GM18873 (cell line): Measurements from ENCODE around the gene KCNK4.

Source experiments
- ATAC-seq: cut with Tn5 transposase; IDR thresholded peaks from one replicate; pipeline ENCODE4 v1.9.1; 2021; ENCODE audit warnings: mild to moderate bottlenecking, moderate library complexity, moderate number of reproducible peaks; ENCODE audit not compliant: unreplicated experiment, low FRiP score

Gene KCNK4

DNA sequence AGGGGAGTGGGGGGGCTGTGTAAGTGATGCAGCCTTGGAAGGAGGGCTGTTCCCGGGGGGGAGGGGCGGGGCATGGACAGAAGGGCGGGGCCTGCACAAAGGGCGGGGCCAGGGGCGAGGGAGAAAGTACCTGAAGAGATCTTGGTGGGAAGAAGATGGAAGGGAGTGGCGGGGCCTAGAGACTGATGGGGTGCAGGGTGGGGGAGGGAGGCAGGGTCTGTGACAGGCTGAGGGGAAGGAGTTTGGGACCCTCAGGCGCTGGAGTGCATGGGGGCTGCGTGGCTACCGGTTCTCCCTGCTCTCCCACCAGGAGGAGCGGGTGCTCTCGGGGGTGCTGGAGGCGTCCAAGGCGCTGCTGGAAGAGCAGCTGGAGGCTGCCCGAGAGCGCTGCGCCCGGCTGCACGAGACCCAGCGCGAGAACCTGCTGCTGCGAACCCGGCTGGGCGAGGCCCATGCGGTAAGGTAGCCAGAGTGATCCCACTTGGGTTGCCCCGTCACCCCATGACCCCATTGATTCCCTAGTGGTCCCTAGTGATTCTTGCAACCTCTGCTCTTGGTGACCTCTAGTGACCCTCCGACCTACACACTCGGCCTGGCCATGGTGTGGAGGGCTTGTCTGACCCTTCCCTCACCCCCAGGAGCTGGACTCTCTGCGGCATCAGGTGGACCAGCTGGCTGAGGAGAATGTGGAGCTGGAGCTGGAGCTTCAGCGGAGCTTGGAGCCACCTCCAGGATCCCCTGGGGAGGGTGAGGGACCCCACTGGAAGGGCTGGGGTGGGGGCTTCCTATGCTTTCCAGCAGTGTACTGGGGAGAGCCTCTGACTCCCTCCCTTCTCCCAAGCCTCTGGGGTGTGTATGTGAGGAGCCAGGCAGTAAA lies 52.0 kb downstream of the KCNK4 start:
- no peak for ATAC-seq

DNA sequence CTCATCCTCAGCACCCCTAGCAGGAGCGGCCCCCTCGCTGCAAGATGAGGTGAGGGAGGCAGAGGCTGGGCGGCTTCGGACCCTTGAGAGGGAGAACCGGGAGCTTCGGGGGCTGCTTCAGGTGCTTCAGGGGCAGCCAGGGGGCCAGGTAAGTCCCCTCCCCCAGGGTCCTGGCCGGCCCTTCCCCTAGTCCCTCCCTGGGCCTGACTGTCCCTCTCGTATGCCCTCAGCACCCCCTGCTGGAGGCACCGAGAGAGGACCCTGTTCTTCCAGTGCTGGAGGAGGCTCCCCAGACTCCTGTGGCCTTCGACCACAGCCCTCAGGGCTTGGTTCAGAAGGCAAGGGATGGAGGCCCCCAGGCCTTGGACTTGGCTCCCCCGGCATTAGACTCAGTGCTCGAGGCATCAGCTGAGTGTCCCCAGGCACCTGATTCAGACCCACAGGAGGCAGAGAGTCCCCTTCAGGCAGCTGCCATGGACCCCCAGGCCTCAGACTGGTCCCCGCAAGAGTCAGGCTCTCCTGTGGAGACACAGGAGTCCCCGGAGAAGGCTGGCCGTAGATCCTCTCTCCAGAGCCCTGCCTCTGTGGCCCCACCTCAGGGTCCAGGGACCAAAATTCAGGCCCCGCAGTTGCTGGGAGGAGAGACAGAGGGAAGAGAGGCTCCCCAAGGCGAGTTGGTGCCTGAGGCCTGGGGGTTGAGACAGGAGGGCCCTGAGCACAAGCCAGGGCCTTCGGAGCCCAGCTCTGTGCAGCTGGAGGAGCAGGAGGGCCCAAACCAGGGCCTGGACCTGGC lies 52.9 kb downstream of the KCNK4 start:
- no peak for ATAC-seq

DNA sequence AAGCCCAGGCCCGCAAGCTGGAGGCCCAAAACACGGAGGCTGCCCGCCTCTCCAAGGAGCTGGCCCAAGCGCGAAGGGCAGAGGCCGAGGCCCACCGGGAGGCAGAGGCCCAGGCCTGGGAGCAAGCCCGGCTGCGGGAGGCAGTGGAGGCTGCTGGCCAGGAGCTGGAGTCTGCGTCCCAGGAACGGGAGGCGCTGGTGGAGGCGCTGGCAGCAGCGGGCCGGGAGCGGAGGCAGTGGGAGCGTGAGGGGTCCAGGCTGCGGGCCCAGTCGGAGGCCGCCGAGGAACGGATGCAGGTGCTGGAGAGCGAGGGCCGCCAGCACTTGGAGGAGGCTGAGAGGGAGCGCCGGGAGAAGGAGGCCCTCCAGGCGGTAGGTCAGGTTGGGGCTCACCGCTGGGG lies 53.7 kb downstream of the KCNK4 start:
- no peak for ATAC-seq

DNA sequence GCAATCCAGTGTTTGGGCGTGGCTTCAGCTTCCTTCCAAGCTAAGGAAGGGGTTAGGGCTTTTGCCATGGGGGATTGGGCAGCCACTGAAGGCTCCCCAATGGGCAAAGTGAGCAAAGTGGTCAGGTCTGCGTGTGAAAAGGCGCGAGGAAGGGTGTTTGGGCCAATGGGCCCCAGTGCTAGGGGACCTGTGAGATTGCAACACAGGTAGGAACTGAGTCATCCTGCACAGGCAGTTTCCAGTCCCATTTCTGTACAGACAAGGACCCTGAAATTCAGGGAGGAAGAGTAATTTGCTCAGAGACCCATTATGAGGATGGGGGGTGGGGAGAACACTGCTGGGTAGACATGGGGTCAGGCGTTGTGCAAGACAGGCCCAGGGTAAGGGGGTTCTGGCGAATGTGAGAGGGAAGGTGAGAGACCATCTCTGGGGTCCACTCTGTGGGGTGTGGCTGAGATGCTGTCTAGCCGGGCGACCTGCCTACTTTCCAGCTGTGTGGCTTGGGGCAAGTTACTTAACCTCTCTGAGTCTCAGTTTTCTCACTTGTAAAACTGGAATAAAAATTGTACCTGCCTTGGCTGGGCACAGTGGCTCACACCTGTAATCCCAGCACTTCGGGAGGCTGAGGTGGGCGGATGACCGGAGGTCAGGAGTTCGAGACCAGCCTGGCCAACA lies 56.2 kb downstream of the KCNK4 start:
- ATAC-seq: no peak

DNA sequence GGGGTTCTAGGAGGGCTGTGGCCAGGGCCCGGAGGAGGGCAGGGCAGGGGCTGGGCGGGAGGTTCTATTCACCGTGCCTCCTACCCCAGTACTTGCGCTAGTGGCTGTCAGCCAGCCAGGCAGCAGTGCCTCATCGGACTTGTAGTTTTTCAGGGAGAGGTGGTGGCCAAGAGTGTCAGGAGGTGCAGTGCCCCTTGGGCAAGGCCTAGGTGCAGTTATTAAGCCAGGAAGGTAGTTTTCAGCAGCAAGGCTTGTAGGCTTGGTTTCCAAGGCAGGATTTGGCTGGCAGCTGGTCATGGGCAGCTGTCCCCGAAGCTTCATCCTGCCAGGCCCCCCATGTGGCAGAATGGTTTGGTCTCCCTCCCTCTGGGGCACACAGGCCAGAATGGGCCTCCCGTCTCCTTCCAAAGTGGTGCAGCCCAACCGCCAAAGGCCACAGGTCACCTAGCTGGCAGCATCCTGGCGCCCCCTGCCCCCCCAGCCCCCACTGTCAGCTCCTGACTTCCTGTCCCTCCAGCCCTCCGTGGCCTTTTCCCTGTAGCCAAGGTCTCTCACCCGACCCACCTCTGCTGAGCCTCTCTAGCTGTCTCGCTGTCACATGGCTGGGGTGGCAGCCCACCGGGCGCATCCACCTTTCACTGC lies 57.4 kb downstream of the KCNK4 start:
- no peak for ATAC-seq

DNA sequence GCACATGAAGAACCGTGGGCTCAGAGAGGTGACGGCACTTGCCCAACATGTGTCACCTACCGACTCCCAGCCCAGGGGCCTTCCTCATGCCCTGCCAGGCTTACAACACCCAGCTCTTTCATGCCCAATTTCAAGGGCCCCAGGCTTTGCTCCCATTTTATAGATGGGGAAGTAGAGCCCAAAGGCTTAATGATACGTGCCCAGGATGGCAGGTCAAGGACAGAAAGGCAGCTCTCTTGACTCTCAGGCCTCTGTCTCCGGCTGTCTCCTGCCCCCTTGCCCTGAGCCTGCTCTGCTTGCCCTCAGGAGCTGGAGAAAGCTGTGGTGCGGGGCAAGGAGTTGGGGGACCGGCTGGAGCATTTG lies 57.9 kb downstream of the KCNK4 start:
- ATAC-seq: no peak

DNA sequence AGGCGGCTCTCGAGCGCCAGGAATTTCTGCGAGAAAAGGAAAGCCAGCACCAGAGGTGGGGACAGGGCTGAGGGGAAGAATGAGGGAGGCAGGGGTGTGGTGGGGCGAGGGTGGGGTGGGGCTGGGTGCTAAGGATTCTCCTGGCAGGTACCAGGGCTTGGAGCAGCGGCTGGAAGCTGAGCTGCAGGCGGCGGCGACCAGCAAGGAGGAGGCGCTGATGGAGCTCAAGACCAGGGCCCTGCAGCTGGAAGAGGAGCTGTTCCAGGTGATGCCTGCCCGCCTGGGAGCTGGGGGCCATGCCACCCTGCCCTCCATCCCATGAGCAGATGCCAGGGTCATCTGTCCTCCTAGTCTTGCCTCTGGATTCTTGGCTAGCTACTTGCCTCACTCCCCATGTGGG lies 58.3 kb downstream of the KCNK4 start:
- no peak for ATAC-seq
